Activated naive CD4-positive, alpha-beta T cell treated with anti-CD3 and anti-CD28 coated beads, Interleukin-2, amount 50 U/mL, for 16 hours (primary cell): ENCODE data around the gene LTA4H.

Experiments used
- DNase-seq: peaks from one replicate; pipeline ENCODE4 v3.0.0-alpha.2; 2020

The LTA4H gene

DNA sequence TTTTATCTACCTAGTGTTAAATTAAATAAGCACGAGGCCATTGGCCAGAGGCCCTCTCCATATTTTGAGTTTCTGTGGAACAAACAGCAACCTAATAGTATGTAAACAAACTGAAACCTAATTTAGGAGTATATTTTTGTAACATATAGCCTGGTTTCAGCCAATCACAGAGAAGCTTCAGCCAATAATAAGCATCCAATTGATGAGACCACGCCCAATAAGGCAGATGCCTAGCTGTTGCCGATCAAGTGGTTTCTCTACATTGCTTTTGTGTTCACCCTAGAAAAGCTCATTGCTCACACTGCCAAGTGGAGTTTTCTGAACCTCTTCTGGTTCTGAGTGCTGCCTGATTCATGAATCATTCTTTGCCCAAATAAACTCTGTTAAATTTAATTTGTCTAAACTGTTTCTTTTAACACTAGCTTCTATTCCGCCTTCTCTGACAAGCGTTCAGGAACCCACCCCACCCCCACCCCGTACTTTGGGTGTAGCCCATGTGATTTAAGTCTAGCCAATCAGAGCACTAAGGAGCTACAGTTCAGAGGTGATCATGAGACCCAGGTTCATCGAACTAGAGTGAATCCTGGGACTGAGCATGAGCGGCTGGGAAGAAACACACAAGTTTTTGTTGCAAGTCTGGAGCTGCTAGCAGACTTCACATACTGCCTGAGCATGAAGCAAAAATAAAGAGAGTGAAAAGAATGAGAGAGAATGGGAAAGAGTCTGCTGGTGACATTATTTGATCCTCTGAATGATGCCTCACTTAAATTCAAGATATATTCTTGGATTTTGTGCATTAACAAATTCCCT, 21.5 kb upstream of the LTA4H start:
- DNase-seq = no peak

GRCh38 chr12:96054244-96054610, 18.8 kb upstream of the LTA4H start:
- DNase-seq = no peak

DNA sequence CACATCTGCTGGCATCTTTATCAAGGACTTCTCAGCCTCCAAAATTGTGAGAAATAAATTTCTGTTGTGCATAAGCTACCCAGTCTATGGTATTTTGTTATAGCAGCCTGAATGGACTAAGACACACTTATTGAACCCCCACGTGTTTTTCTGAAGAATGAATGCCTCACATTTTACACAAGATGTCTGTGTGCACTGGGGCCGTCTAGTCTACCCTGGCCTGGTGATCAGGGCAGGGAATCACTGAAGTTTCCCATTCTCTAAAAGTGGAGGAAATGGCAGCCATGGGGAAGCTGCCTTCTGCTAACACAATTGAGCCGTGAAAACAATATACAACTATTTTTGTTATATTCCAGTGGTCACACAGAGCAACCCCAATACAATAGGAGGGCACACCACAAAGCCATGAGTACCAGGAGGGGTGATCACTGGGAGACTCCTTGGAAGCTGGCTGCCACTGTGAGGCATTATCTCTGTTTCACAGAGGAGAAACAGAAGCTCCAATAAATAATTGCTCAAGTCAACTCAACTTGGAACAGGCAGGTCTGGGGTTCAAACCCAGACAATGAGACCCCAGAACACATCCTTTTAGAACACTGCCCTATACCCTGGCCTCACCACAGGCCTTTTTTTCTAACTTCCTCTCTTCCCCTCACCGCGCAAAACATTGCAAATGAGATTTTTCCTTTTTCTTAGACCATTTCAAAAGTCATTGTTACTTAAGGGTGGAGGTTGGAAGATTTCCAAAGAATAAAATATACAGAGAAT, 18.3 kb upstream of the LTA4H start:
- no peak for DNase-seq

DNA sequence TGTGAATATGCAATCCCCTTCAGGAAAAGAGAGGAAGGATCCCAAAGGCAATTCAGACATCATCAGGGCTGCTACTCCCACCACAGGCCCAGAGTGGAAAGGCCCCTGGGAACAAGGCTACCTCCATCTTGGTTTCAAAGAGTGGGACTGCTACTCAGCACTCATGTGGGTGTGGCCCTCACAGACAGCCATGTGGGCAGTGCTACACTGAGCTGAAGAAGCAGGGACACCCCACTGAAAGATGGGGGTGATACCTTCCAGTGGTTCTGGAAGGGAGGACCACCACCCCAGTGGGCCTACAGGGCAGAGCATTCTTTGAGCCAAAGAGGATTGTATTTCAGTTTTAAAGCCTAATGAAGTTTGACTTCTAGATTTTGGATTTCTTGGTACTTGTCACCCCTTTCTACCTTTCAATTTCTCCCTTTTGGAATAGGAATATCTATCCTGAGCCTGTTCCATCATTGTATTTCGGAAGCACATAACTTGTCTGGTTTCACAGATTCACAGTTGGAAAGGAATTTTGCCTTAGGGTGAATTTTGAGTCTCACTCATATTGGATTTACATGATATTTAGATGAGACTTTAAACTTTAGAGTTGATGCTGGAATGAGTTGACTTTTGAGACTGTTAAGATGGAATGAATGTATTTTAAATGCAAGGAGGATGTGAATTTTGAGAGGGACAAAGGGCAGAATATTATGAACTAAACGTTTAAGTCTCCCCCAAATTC, 16.5 kb upstream of the LTA4H start:
- no peak for DNase-seq

- no peak for DNase-seq
Observed at GRCh38 chr12:96050139-96050538, 14.8 kb upstream of the LTA4H start.

- no peak for DNase-seq
Observed at GRCh38 chr12:96049101-96049500, 13.7 kb upstream of the LTA4H start.

DNA sequence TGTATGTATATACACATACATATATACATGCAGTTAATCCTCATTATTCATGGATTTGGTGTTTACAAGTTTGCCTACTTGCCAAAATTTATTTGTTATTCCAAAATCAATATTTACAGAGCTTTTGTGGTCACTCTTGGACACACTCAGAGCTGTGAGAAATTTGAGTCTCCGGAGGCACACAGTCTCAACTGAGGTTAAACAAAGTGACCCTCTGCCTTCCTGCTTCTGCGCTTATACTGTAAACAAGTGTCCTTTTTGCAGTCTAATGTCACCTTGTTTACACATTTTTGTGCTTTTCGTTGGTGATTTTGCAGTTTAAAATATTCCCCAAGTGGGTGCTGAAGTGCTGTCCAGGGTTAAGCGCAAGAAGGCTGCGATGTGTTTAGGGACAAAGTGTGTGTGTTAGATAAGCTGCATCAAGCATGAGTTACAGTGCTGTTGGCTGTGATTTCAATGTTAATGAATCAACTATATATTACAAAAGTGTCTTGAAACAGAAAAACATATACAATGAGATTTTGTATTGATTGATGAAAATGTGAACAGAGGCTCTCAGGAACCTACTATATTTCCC, 13.1 kb upstream of the LTA4H start:
- DNase-seq = no peak

GRCh38 chr12:96047229-96048211, 12.1 kb upstream of the LTA4H start:
- DNase-seq = no peak

DNA sequence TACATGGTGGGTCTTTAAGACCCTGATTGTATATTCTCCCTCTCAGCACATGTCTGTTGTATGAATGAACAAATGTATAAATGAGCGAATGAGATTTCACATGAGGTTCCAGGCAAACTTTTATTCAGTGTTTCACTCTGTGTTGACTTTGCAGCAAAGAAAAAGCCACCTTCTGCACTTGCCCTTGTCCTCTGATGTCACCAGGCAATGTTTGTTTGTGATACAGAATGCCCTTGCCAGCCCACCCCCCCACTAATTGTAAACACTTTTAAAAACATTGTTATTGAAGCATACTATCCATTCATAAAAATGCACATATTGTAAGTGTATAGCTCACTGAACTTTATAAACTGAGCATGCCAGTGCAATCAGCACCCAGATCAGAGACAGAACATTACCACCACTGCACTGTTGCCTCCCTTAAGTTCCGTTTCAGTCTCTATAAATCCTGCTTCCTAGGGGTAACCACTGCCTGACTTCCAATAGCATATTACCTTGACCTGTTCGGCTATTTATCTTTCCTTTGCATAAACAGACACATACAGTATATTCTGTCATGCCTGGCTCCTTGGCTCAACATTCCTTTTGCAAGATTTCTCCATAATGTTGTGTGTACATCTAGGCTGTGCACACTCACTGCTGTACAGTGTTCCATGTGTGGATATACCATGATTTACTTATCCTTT, 11.3 kb upstream of the LTA4H start:
- DNase-seq = no peak

DNA sequence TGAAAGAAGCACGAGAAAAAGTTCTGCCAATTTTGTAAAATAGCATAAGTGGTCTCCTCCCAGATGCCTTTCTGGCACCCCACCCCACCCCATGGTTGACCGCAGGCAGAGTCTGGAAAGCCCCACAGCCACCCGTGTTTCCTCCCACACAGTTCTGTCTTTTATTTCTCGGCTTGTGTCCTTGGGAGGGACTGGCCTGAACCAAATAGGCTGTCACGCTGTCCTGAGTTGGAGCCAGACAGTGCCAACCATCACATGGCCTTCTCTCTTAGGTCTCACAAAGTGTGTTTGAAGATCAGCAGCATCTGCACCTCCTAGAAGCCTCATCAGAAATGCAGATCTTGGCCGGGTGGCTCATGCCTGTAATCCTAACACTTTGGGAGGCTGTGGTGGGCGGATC, 10.2 kb upstream of the LTA4H start:
- DNase-seq = no peak

DNA sequence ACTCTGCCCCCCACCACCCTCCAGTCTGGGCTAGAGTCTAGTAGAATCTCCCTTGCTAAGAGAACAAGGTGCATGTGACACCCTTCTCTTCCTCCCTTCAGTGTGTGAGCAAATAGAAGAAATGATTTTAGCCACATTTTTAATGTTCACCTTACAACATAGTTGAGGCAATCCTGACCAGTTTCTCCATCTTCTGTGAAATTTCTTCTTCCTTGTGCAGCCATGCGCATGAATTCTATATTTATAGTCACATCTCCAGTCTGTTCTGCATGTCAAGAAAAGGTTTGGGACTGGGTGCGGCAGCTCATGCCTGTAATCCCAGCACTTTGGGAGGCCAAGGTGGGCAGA, 9.5 kb upstream of the LTA4H start:
- DNase-seq = no peak

DNA sequence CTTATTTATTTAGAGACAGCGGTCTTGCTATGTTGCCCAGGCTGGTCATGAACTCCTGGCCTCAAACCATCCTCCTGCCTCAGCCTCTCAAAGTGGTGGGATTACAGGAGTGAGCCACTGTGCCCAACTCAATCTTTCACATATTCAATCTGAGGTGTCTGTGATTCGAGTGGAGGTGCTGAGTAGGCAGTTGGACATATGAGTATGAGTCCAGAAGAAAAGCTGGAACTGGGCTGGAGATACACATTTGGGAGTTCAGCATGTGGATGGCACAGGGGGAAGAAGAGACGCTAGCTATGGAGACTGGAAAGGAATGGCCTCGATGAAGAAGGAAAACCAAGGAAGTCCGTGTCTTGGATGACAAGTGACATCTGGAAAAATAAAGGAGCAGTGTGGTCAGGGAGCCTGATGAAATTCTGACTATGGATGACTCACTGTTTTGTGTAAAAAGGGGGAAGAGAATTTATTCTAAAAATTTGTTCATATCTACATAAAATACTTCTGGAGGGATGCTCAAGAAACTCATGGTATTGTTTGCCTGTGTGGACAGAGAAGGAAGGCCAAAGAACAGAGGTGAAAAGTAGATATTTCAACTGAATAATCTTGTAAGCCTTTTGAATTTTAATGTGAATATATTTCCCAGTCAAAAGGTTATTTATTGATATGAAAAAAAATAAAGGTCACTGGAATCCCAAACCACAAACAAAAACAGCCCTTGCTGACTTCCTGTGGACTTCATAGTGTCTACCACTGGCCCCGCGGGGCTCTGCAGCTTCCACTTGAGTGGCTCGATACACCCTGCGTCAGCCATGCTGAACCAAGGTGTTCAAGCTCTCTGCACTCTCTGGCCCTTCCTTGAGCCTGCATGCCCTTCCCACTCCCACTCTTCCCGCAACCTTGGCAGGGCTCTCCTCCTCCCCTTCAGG, 8.9 kb upstream of the LTA4H start:
- no peak for DNase-seq

DNA sequence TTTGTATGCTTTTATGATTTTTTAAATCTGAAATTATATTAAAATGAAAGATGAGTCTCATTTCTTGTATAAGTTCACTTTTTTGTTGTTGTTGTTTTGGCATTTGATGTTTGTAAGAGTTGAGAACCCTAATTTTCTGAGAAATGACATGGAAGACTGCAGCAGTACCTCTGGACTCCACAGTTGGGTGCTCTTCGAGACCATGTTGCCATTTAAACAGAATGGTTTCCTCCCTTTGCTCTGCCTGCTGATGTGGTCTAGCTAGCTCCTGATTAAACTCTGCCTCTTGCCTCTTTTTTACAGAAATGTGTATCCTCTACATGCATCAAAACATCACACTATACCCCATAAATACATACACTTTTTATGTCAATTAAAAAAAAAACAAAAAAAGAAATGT, 5.8 kb upstream of the LTA4H start:
- DNase-seq = no peak

DNA sequence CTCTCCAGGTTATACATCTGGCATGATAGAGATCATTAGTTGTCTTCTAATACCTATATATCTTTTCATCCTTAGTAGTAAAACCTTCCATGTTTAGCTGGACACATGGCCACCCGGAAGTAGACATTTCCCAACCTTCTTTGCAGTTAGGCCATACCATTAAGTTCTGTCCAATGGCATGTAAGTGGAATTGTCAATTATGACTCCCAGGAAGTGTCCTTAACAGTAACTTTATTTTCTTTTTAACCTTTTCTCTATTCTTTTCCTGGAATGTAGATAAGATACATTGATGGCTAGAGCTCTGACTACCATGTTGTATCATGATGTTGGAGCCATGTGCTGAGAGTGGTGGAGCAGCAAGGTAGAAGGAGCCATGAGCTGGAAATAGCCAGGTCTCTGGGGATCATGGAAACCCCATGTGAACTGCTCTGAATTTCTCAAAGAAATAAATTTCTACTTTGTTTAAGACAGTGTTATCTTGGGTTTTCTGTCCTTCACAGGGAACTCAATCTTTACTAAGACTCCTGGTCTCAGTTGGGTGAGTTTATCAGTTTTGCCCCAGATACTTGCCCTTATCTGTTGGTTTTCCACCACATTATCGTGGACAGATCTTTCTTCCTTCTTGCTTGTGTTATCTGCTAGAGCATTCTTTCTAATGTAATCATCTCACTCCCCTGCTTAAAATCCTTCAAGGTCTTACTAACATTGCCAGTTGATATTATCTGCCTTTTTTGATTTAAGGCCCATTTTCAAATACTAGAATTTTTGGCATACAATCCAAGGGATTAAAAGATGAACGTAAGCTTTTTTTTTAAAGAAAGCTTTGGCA, 5.1 kb upstream of the LTA4H start:
- DNase-seq = no peak

GRCh38 chr12:96039516-96039915, 4.1 kb upstream of the LTA4H start:
- DNase-seq = no peak

- no peak for DNase-seq
Observed at GRCh38 chr12:96036765-96037455, 1.5 kb upstream of the LTA4H start.

DNA sequence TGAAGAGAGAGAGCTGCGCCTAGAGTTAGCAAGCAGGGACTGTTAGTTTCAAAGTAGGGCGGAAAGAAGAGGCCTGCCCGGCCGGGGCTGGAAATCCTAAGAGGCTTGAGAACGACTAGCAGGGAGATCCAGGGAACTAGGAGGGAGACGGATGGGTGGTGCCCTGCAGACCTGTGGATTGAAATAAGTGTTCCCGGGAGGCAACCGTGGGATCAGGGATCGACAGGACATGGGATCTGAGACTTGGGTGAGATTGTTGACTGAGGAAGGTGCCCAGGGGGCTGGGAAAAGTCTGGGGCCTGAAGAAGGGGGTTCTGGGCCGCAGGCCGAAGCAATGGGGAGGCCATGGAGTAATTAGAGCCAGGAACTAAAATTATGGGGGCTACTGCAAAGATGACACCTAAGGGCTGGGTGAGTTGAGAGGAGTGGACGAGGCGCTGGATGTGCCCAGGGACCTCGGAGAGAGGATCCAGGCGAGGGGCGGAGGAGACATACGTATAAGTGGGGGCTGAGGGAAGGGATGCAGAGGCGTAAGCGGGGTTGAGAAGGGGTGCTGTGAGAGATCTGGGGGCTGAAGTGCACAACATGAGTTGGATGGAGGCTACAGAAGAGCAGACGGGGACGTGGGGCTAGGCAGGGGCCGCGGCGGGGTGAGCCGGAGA, 635 bp downstream of the LTA4H start:
- peak; percentile 14 for DNase-seq
